SK-N-MC (cell line): Measurements from ENCODE around the gene SGSH.

Experiments
- EZH2 ChIP-seq: fragments of 200-600 bp; sonication (generic); IDR thresholded peaks from one replicate; pipeline ENCODE4 v1.6.1; 2017; ENCODE audit warnings: antibody characterized with exemption
- FOXP2 ChIP-seq: optimal IDR thresholded peaks from 2 replicates; pipeline ENCODE3; 2011; ENCODE audit warnings: mild to moderate bottlenecking, moderate library complexity; ENCODE audit not compliant: insufficient read depth; ENCODE audit errors: extremely low read length, control extremely low read depth
- POLR2AphosphoS5 ChIP-seq: IDR thresholded peaks from 2 replicates; pipeline ENCODE4 v1.6.1; 2012; ENCODE audit warnings: mild to moderate bottlenecking, low read depth, low read length, borderline replicate concordance

- TF ChIP-seq EZH2 (no peak), POLR2AphosphoS5 (no peak), FOXP2 (no peak)
Measured at GRCh38 chr17:80214878-80215210, 5.3 kb downstream of the SGSH start.
